ENCODE results near the gene NEK6.

NEK6 gene

GRCh38 chr9:124399323-124399967 is 141.7 kb downstream of the NEK6 start:
- no peak for DNase-seq (ENCODE audit: low read depth)

GRCh38 chr9:124399968-124400940 is 142.5 kb downstream of the NEK6 start:
- no peak for DNase-seq (ENCODE audit: low read depth)

Data from GM04504 (cell line).